K562 (cell line): ENCODE data around the gene AACS. TPM values are rescaled to one million over a fixed set of nuclear protein-coding genes. Genes with fewer than 3 reads are reported as not detected.

ENCODE experiments used
- ATAC-seq: fragments of 200-7000 bp; cut with Tn5 transposase; 3 replicates; pipeline ENCODE4 v1.9.1; 2020; ENCODE audit warnings: moderate library complexity
- BruUV-seq: library from RNA; stranded (reverse); fragments of 400-500 nt; replicated peaks from 2 replicates; lab custom pipeline; 2021; lab: Mats Ljungman, UMichigan
- CTCF ChIA-PET: fragments of 300-600 bp; formaldehyde crosslinking; extraction: SDS; loops from one replicate; lab custom pipeline; 2021; ENCODE audit warnings: low intra/inter-chr PET ratio; lab: Yijun Ruan, JAX
- POLR2A ChIA-PET: fragments of 300-600, 350-650 bp; sonication (Branson Sonifier 250); formaldehyde crosslinking; extraction: SDS; loops from one replicate; lab custom pipeline; 2021; ENCODE audit warnings: antibody characterized with exemption, inconsistent platforms; lab: Yijun Ruan, JAX
- DNase-seq, 4 experiments: peaks; one replicate each; pipeline versions ENCODE4 v3.0.0 to v3.0.0-alpha.2; 2011 to 2018; ENCODE audit warnings: low spot score in 3 of 4, mixed read lengths in 3 of 4; ENCODE audit errors: extremely low read depth in 1 of 4
- FAIRE-seq: peaks from 2 replicates; lab custom pipeline; 2011; peaks lifted over from hg19 to GRCh38; lab: Jason Lieb, UNC
- H2AFZ ChIP-seq: 2 replicates; pipeline ENCODE4 v1.6.0; 2011; ENCODE audit warnings: low read depth, low read length, control low read depth, inconsistent platforms
- H3K27ac ChIP-seq: fragments of 200-600 bp; 3 replicates; pipeline ENCODE4 v1.8.0; 2011; ENCODE audit warnings: low read depth, mild to moderate bottlenecking, control low read depth, inconsistent platforms, low read length, moderate library complexity, mixed read lengths; ENCODE audit errors: extremely low read depth
- H3K27me3 ChIP-seq, 2 experiments: fragments of 300-600 bp in 1 of 2; 2 replicates in 1 of 2; 3 replicates in 1 of 2; pipeline versions ENCODE4 v1.6.0 to v1.8.0; 2011; ENCODE audit warnings: inconsistent platforms in 2 of 2, low read length in 2 of 2, mild to moderate bottlenecking in 1 of 2, mixed read lengths in 1 of 2, moderate library complexity in 1 of 2; ENCODE audit not compliant: control insufficient read depth in 2 of 2, insufficient read depth in 2 of 2
- H3K36me3 ChIP-seq: fragments of 300-600 bp; 3 replicates; pipeline ENCODE4 v1.8.0; 2011; ENCODE audit warnings: mild to moderate bottlenecking, low read length, inconsistent platforms; ENCODE audit not compliant: control insufficient read depth, insufficient read depth
- H3K4me1 ChIP-seq, 2 experiments: fragments of 200-600 bp in 1 of 2; replicated peaks in 1 of 2; 2 replicates in 1 of 2; 3 replicates in 1 of 2; pipeline versions ENCODE4 v1.5.1 to v1.8.0; 2011; ENCODE audit warnings: inconsistent platforms in 2 of 2, low read length in 2 of 2, mild to moderate bottlenecking in 1 of 2, mixed read lengths in 1 of 2, moderate library complexity in 1 of 2; ENCODE audit not compliant: control insufficient read depth in 2 of 2, insufficient read depth in 2 of 2
- H3K4me2 ChIP-seq: 2 replicates; pipeline ENCODE4 v1.6.1; 2011; ENCODE audit warnings: low read length, control low read depth, inconsistent platforms, mixed read lengths; ENCODE audit not compliant: insufficient read depth
- H3K4me3 ChIP-seq: fragments of 200-600 bp; sonication (generic), shearing (Covaris generic); 2 replicates; pipeline ENCODE4 v1.5.1; 2016; ENCODE audit warnings: control low read depth, inconsistent platforms
- H3K79me2 ChIP-seq: fragments of 200-600 bp; 3 replicates; pipeline ENCODE4 v1.8.0; 2011; ENCODE audit warnings: low read length, inconsistent platforms; ENCODE audit not compliant: control insufficient read depth, insufficient read depth
- H3K9ac ChIP-seq, 2 experiments: 2 replicates each; pipeline versions ENCODE4 v1.6.0 to v1.6.1; 2011; ENCODE audit warnings: low read depth in 2 of 2, low read length in 2 of 2, control low read depth in 1 of 2, inconsistent platforms in 1 of 2, mild to moderate bottlenecking in 1 of 2, mixed read lengths in 1 of 2; ENCODE audit not compliant: insufficient read depth in 1 of 2
- H3K9me1 ChIP-seq: one replicate; pipeline ENCODE4 v1.6.0; 2011; ENCODE audit warnings: inconsistent platforms, mild to moderate bottlenecking, low read length, moderate library complexity; ENCODE audit not compliant: control insufficient read depth, insufficient read depth
- H3K9me3 ChIP-seq: replicated peaks from 2 replicates; pipeline ENCODE4 v1.5.1; 2011; ENCODE audit warnings: low read depth, low read length, inconsistent platforms; ENCODE audit not compliant: control insufficient read depth, insufficient read depth
- H4K20me1 ChIP-seq: replicated peaks from 2 replicates; pipeline ENCODE4 v1.6.1; 2011; ENCODE audit warnings: low read length, inconsistent platforms, mixed read lengths; ENCODE audit not compliant: control insufficient read depth, insufficient read depth
- DIDO1 ChIP-seq: fragments of 450-650 bp; IDR thresholded peaks from 2 replicates; pipeline ENCODE4 v1.6.1; 2016; ENCODE audit warnings: low read depth, missing biosample characterization, missing genetic modification characterization
- HLTF ChIP-seq: fragments of 450-650 bp; IDR thresholded peaks from 2 replicates; pipeline ENCODE4 v1.6.1; 2016
- KAT2B ChIP-seq: IDR thresholded peaks from one replicate; pipeline ENCODE4 v1.6.1; 2012; ENCODE audit warnings: low read depth, mild to moderate bottlenecking, control low read depth, inconsistent platforms, low read length, moderate library complexity
- MLLT1 ChIP-seq, 2 experiments: fragments of 450-650 bp; IDR thresholded peaks; 2 replicates each; pipeline ENCODE4 v1.6.1; 2016
- NCOA1 ChIP-seq: fragments of 450-650 bp; IDR thresholded peaks from 2 replicates; pipeline ENCODE4 v1.6.1; 2016; ENCODE audit warnings: low read depth
- POLR2AphosphoS5 ChIP-seq: IDR thresholded peaks from 2 replicates; pipeline ENCODE4 v1.6.1; 2011; ENCODE audit warnings: mild to moderate bottlenecking, low read depth, low read length, moderate library complexity; ENCODE audit not compliant: control insufficient read depth, insufficient read depth
- RBM25 ChIP-seq: fragments of 200-400 bp; formaldehyde crosslinking; IDR thresholded peaks from 2 replicates; pipeline ENCODE4 v1.6.1; 2018; ENCODE audit warnings: low read length, low read depth, moderate library complexity; ENCODE audit not compliant: severe bottlenecking
- SAFB2 ChIP-seq: fragments of 200-400 bp; formaldehyde crosslinking; IDR thresholded peaks from 2 replicates; pipeline ENCODE4 v1.6.1; 2018; ENCODE audit warnings: borderline replicate concordance, low read length, low read depth, moderate library complexity; ENCODE audit not compliant: severe bottlenecking
- ZNF444 ChIP-seq: fragments of 250-450 bp; sonication (Bioruptor Pico); IDR thresholded peaks from 2 replicates; pipeline ENCODE4 v1.4.0; 2020; ENCODE audit warnings: mild to moderate bottlenecking, moderate library complexity
- WGBS: fragments of 100-300 bp; shearing (Covaris generic); methylation state at CpG from one replicate; pipeline ENCODE4 v1.1.6; 2016; ENCODE audit warnings: low coverage, mixed read lengths; ENCODE audit not compliant: insufficient coverage; ENCODE audit errors: missing lambda C conversion rate; 5-methylcytosine and 5-hydroxymethylcytosine counted together
- in situ Hi-C: fragments of 300-500 bp; cut with MboI; formaldehyde crosslinking; loops from 4 replicates; pipeline ENCODE4 v1.15.0; 2018; ENCODE audit warnings: inconsistent platforms, mixed read lengths
- intact Hi-C: fragments of 100-400 bp; cut with micrococcal nuclease; formaldehyde crosslinking; loops from 2 replicates; pipeline ENCODE4 v1.14.2; 2022
- polyA plus RNA-seq, 8 experiments: library from polyadenylated mRNA; depleted of rRNA in 4 of 8; stranded (reverse) in 5 of 8; unstranded in 3 of 8; fragments of >200 nt; fragmentation: Nextera tagmentation in 2 of 8; fragmentation: Illumina TruSeq in 1 of 8; extraction: Ambion mirVana in 2 of 8; extraction: Trizol in 1 of 8; gene quantifications; 2 replicates each; pipeline versions ENCODE4 v1.2.1 to v1.2.3, GENCODE V29; 2011 to 2014; ENCODE audit warnings: inconsistent platforms in 1 of 8, missing spikeins in 1 of 8
- total RNA-seq, 7 experiments: library from RNA; depleted of rRNA in 6 of 7; stranded (reverse); fragments of >200 nt in 6 of 7; fragmentation: Illumina TruSeq in 2 of 7; extraction: Trizol in 2 of 7; gene quantifications; 2 replicates each; pipeline versions ENCODE4 v1.2.1 to v1.2.3, GENCODE V29; 2011 to 2021; ENCODE audit warnings: low replicate concordance in 1 of 7

The AACS gene
- total and polyA plus RNA-seq, 9 of the 15 experiments (the other 6 are each of a cell fraction or from before 2014, with no cell fraction given), result 2.4 to 13.0 (median 6.0) TPM

GRCh38 chr12:125181107-125181506, 115.9 kb downstream of the AACS start:
- peaks cover 2 to 33% of the 10 kb centered on the region in 2 experiments; a peak in 4 of 5 replicates for H3K27me3 ChIP-seq

More at GRCh38 chr12:125181107-125181506, 115.9 kb downstream of the AACS start:
- no peak for TF ChIP-seq MLLT1 (IDR thresholded peaks at IDR 0.05)
- TF ChIP-seq KAT2B, result no peak
- TF ChIP-seq ZNF444 (CRISPR knock-in tag), result no peak
- TF ChIP-seq DIDO1 (tag), result no peak
- peak; percentile 5 for TF ChIP-seq RBM25
- TF ChIP-seq HLTF, result no peak
- TF ChIP-seq SAFB2, result no peak
- TF ChIP-seq POLR2AphosphoS5, result no peak
- TF ChIP-seq NCOA1, result no peak
- intact Hi-C loops, result loop anchor here (10.0 kb wide), 1 partner anchor 154 kb away; no protein-coding TSS in a partner anchor
- no peak overlapping the region for H3K9ac ChIP-seq
- H3K79me2 ChIP-seq, result no peaks in the 10 kb centered on the region
- no peak overlapping the region for H2AFZ ChIP-seq
- no peak for DNase-seq
- no TSS peak for BruUV-seq
- no peaks in the 10 kb centered on the region for H3K9me3 ChIP-seq
- no peak for ATAC-seq
- H3K27ac ChIP-seq, result no peak overlapping the region
- no peak for FAIRE-seq
- no peak overlapping the region for H3K4me2 ChIP-seq
- H3K4me3 ChIP-seq, result no peak overlapping the region
- POLR2A ChIA-PET, result no interaction called here
- CTCF ChIA-PET, result no interaction called here
- H3K4me1 ChIP-seq, result peaks cover 0 to 15% of the 10 kb centered on the region in 2 experiments; a peak in 3 of 5 replicates
- peaks cover 6% of the 10 kb centered on the region; the same call in 1 of the 2 replicates for H4K20me1 ChIP-seq
- 0% methylated on average over 1 of the region's 1 CpG for WGBS
- H3K9me1 ChIP-seq, result no peaks in the 10 kb centered on the region
- no peaks in the 10 kb centered on the region for H3K36me3 ChIP-seq
- in situ Hi-C loops, result no loop called here
